CD14-positive monocyte (primary cell): Measurements from ENCODE around the gene RGN. TPM values are rescaled to one million over a fixed set of nuclear protein-coding genes. Genes with fewer than 3 reads are reported as not detected.

Experiments used
- DNase-seq, 3 donors: peaks; one replicate each; pipeline ENCODE4 v3.0.0-alpha.2; 2011 to 2022
- H2AFZ ChIP-seq: 2 replicates; pipeline ENCODE4 v1.6.0; 2012; ENCODE audit warnings: mild to moderate bottlenecking, low read depth, low read length, inconsistent platforms; ENCODE audit not compliant: insufficient read depth, poor library complexity, severe bottlenecking
- H3K27ac ChIP-seq, 2 donors: 1 replicate in 1 of 2; 2 replicates in 1 of 2; pipeline ENCODE4 v1.5.1; 2012 to 2013; ENCODE audit warnings: low read length in 2 of 2, control low read depth in 1 of 2, inconsistent platforms in 1 of 2, low read depth in 1 of 2, mild to moderate bottlenecking in 1 of 2
- H3K27me3 ChIP-seq, 2 donors: one replicate each; pipeline versions ENCODE4 v1.6.0 to v1.6.1; 2011 to 2013; ENCODE audit warnings: low read length in 2 of 2; ENCODE audit not compliant: control insufficient read depth in 2 of 2, insufficient read depth in 2 of 2
- H3K36me3 ChIP-seq, 2 donors: replicated peaks in 1 of 2; 1 replicate in 1 of 2; 2 replicates in 1 of 2; pipeline versions ENCODE4 v1.5.1 to v1.6.1; 2012 to 2013; ENCODE audit warnings: low read length in 2 of 2, control low read depth in 1 of 2, inconsistent platforms in 1 of 2, mild to moderate bottlenecking in 1 of 2; ENCODE audit not compliant: insufficient read depth in 2 of 2, control insufficient read depth in 1 of 2
- H3K4me1 ChIP-seq, 2 donors: 1 replicate in 1 of 2; 2 replicates in 1 of 2; pipeline versions ENCODE4 v1.5.1 to v1.6.1; 2012 to 2013; ENCODE audit warnings: low read length in 2 of 2, control low read depth in 1 of 2, inconsistent platforms in 1 of 2, mild to moderate bottlenecking in 1 of 2, moderate library complexity in 1 of 2; ENCODE audit not compliant: insufficient read depth in 2 of 2, control insufficient read depth in 1 of 2
- H3K4me2 ChIP-seq: replicated peaks from 2 replicates; pipeline ENCODE3; 2012; ENCODE audit warnings: low read length, moderate library complexity, mild to moderate bottlenecking; ENCODE audit not compliant: poor library complexity, severe bottlenecking; ENCODE audit errors: extremely low read depth
- H3K4me3 ChIP-seq, 3 experiments: fragments of 200-600 bp in 1 of 3; sonication (generic) in 1 of 3; replicated peaks in 1 of 3; 1 replicate in 2 of 3; 2 replicates in 1 of 3; pipeline ENCODE4 v1.5.1; 2011 to 2013; ENCODE audit warnings: low read length in 3 of 3, mild to moderate bottlenecking in 3 of 3, control low read depth in 2 of 3, low read depth in 2 of 3, inconsistent platforms in 1 of 3, moderate library complexity in 1 of 3
- H3K79me2 ChIP-seq: 2 replicates; pipeline ENCODE4 v1.6.0; 2012; ENCODE audit warnings: mild to moderate bottlenecking, control low read depth, inconsistent platforms, low read length, moderate library complexity; ENCODE audit not compliant: insufficient read depth
- H3K9ac ChIP-seq: 2 replicates; pipeline ENCODE4 v1.6.0; 2017; ENCODE audit warnings: low read length, mild to moderate bottlenecking; ENCODE audit not compliant: insufficient read depth, poor library complexity, severe bottlenecking
- H3K9me3 ChIP-seq, 2 donors: replicated peaks in 1 of 2; 1 replicate in 1 of 2; 2 replicates in 1 of 2; pipeline versions ENCODE4 v1.5.1 to v1.6.1; 2012 to 2013; ENCODE audit warnings: low read length in 2 of 2, control low read depth in 1 of 2; ENCODE audit not compliant: control insufficient read depth in 1 of 2, insufficient read depth in 1 of 2
- H4K20me1 ChIP-seq: 2 replicates; pipeline ENCODE4 v1.6.0; 2012; ENCODE audit warnings: mild to moderate bottlenecking, low read length, control low read depth, moderate library complexity; ENCODE audit not compliant: insufficient read depth
- H3K27ac Mint-ChIP-seq, 7 donors: one replicate each; pipeline ENCODE4 v1.8.0; 2020; ENCODE audit warnings: mild to moderate bottlenecking in 7 of 7, mixed read lengths in 7 of 7, moderate library complexity in 6 of 7, inconsistent platforms in 2 of 7
- H3K27me3 Mint-ChIP-seq, 3 donors: one replicate each; pipeline ENCODE4 v1.8.0; 2021 to 2022; ENCODE audit warnings: low read depth in 3 of 3, mild to moderate bottlenecking in 3 of 3, mixed read lengths in 3 of 3, moderate library complexity in 3 of 3, inconsistent platforms in 1 of 3
- H3K36me3 Mint-ChIP-seq, 2 donors: one replicate each; pipeline ENCODE4 v1.8.0; 2020; ENCODE audit warnings: mixed read lengths in 2 of 2, inconsistent platforms in 1 of 2, mild to moderate bottlenecking in 1 of 2
- H3K4me1 Mint-ChIP-seq: one replicate; pipeline ENCODE4 v1.8.0; 2020; ENCODE audit warnings: mild to moderate bottlenecking, mixed read lengths
- H3K4me3 Mint-ChIP-seq, 2 donors: one replicate each; pipeline ENCODE4 v1.8.0; 2020; ENCODE audit warnings: mild to moderate bottlenecking in 2 of 2, mixed read lengths in 2 of 2, moderate library complexity in 1 of 2
- H3K9me3 Mint-ChIP-seq, 7 donors: one replicate each; pipeline ENCODE4 v1.8.0; 2020 to 2022; ENCODE audit warnings: mixed read lengths in 7 of 7, mild to moderate bottlenecking in 6 of 7, moderate library complexity in 6 of 7, inconsistent platforms in 2 of 7
- WGBS: methylation state at CpG from one replicate; pipeline ENCODE4 v1.1.5; 2013; ENCODE audit warnings: missing lambda C conversion rate; ENCODE audit not compliant: insufficient coverage; 5-methylcytosine and 5-hydroxymethylcytosine counted together
- intact Hi-C, 2 donors: fragments of 100-400 bp; cut with micrococcal nuclease; formaldehyde crosslinking; loops; one replicate each; pipeline versions ENCODE4 v1.15.0 to v1.15.1; 2023
- polyA plus RNA-seq, 3 donors: library from polyadenylated mRNA; depleted of rRNA in 1 of 3; unstranded in 2 of 3; stranded (reverse) in 1 of 3; fragments of 300-500 nt in 2 of 3; fragments of >200 nt in 1 of 3; fragmentation: Illumina TruSeq in 2 of 3; gene quantifications; 1 replicate in 2 of 3; 2 replicates in 1 of 3; pipeline ENCODE4 v1.2.3, GENCODE V29; 2012 to 2021
- TF ChIP-seq, protein P1 (sequence below): fragments of 200-600 bp; IDR thresholded peaks from one replicate; pipeline ENCODE4 v1.8.0; 2022; ENCODE audit warnings: antibody characterized with exemption, mild to moderate bottlenecking

RGN gene
- polyA plus RNA-seq, 3 donors: not detected

DNA sequence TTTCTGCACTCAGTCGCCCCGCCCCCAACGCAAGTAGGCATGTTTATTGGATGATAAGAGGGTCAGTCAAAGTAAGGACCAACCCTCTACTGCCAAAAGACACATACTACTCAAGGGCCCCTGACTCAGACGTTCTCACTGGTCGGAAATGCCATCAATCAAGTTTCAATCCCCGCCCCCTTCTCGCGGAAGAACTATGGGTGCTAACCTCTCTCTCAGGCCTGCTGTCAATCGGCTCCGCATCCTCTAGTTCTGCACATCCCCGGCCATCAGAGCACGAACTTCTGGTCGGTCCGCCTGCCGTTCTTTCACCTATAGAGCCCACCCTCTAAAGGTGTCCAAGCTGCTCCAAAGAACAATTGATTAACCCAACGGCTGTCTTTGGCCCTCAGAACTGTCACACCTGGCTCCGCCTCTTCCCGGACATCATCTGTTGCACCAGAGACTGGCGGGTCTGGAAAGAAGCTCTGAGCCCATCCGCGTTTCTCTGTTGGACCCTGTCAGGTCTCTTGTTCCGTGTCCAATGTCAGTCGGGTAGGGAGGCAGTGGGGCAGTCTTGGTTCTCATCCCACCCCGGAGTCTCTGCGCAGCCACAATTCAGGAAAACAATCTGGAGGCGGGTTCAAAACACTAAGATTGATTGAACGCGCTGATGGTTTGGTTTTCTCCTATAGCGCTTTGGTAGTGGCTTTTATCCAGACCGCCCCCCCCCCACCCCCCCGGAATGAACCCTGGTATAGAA lies 51.1 kb downstream of the RGN start:
- peak overlapping the region; percentile 98 for H3K4me3 Mint-ChIP-seq
- peaks cover 0 to 30% (median 1%) of the 10 kb centered on the region in 3 donors for H3K27me3 Mint-ChIP-seq
- H4K20me1 ChIP-seq: no peaks in the 10 kb centered on the region
- peaks cover 3% of the 10 kb centered on the region for H3K79me2 ChIP-seq
- peak overlapping the region; percentile 74 to 82 for H3K27ac ChIP-seq
- peaks cover 0 to 2% of the 10 kb centered on the region in 2 donors for H3K4me1 ChIP-seq
- no peaks in the 10 kb centered on the region for H3K9me3 ChIP-seq
- peaks cover 0 to 4% of the 10 kb centered on the region in 2 donors for H3K36me3 Mint-ChIP-seq
- no peaks in the 10 kb centered on the region for H3K27me3 ChIP-seq
- H3K4me2 ChIP-seq: peak overlapping the region; percentile 71
- H3K4me1 Mint-ChIP-seq: no peaks in the 10 kb centered on the region
- H3K9me3 Mint-ChIP-seq: peaks cover 0 to 6% (median 3%) of the 10 kb centered on the region in 7 donors
- peak overlapping the region; percentile 71 for H2AFZ ChIP-seq
- peak overlapping the region; percentile 93 to 98 (median 96) for H3K27ac Mint-ChIP-seq
- H3K9ac ChIP-seq: peak overlapping the region; percentile 58
- TF ChIP-seq, protein P1, sequence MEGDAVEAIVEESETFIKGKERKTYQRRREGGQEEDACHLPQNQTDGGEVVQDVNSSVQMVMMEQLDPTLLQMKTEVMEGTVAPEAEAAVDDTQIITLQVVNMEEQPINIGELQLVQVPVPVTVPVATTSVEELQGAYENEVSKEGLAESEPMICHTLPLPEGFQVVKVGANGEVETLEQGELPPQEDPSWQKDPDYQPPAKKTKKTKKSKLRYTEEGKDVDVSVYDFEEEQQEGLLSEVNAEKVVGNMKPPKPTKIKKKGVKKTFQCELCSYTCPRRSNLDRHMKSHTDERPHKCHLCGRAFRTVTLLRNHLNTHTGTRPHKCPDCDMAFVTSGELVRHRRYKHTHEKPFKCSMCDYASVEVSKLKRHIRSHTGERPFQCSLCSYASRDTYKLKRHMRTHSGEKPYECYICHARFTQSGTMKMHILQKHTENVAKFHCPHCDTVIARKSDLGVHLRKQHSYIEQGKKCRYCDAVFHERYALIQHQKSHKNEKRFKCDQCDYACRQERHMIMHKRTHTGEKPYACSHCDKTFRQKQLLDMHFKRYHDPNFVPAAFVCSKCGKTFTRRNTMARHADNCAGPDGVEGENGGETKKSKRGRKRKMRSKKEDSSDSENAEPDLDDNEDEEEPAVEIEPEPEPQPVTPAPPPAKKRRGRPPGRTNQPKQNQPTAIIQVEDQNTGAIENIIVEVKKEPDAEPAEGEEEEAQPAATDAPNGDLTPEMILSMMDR: no peak
- no peaks in the 10 kb centered on the region for H3K36me3 ChIP-seq
- peak overlapping the region; percentile 69 to 79 (median 72) for H3K4me3 ChIP-seq
- WGBS: 0% methylated on average over 12 of the region's 31 CpGs
- DNase-seq: peak; percentile 87 to 92 (median 92)
- intact Hi-C loops: no loop called here

DNA sequence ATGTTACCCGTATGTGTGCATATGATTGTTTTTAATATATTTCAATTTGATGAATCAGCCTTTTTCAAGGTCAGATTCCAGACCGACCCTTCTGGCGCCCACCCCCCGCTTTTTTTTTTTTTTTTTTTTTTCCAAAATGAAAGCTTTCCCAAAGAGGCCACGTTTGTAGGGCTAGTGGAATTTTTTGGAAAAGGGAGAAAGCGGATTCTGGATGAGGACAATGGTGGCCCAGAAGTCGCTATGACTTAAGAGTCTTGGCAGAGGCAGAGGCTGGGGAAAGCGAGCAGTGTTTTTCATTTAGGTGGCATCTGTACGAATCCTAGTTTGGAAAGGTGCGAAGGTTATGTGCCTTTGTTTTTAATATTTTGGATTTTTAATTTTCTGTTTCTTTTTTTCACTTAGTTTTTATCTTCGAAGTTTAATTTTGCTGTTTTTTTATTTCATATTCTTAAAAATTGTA lies 51.7 kb downstream of the RGN start:
- peaks cover 0 to 2% of the 10 kb centered on the region in 2 donors for H3K4me1 ChIP-seq
- intact Hi-C loops: no loop called here
- peaks cover 3% of the 10 kb centered on the region for H3K79me2 ChIP-seq
- H3K4me3 ChIP-seq: peak overlapping the region; percentile 69 to 79 (median 72)
- H3K27me3 ChIP-seq: no peaks in the 10 kb centered on the region
- H4K20me1 ChIP-seq: no peaks in the 10 kb centered on the region
- DNase-seq: no peak
- TF ChIP-seq, protein P1: no peak
- H3K9ac ChIP-seq: peak overlapping the region; percentile 58
- no peaks in the 10 kb centered on the region for H3K36me3 ChIP-seq
- Mint-ChIP-seq H3K4me3 (peak overlapping the region; percentile 98), H3K4me1 (no peaks in the 10 kb centered on the region), H3K27me3 (peaks cover 0 to 25% (median 1%) of the 10 kb centered on the region in 3 donors), H3K36me3 (peaks cover 0 to 4% of the 10 kb centered on the region in 2 donors), H3K27ac (peak overlapping the region in 4 of 7 donors; percentile 18 to 95 (median 66)), H3K9me3 (peaks cover 0 to 6% (median 2%) of the 10 kb centered on the region in 7 donors)
- peak overlapping the region; percentile 71 for H2AFZ ChIP-seq
- no peaks in the 10 kb centered on the region for H3K9me3 ChIP-seq
- H3K27ac ChIP-seq: peak overlapping the region in 1 of 2 donors; percentile 82
- 26% methylated on average over 4 of the region's 11 CpGs for whole genome bisulfite sequencing
- H3K4me2 ChIP-seq: peak overlapping the region; percentile 71
